GM12874 (cell line): ENCODE data around the gene TMEM270.

ENCODE experiments used
- CTCF ChIP-seq: IDR thresholded peaks from 2 replicates; pipeline ENCODE4 v1.5.1; 2011; ENCODE audit warnings: low read depth, mild to moderate bottlenecking, control low read depth, low read length, moderate library complexity; ENCODE audit not compliant: insufficient read depth

The TMEM270 gene

GRCh38 chr7:73909051-73909941 is 48.3 kb downstream of the TMEM270 start:
- no peak for TF ChIP-seq CTCF

- TF ChIP-seq CTCF: no peak
These were observed 49.0 kb downstream of the TMEM270 start for GRCh38 chr7:73909996-73910395.

- TF ChIP-seq CTCF: no peak
These were observed 51.3 kb downstream of the TMEM270 start for GRCh38 chr7:73912223-73912622.
